Caco-2 (cell line): ENCODE data around the gene NTF3. TPM values are rescaled to one million over a fixed set of nuclear protein-coding genes. Genes with fewer than 3 reads are reported as not detected.

Experiments used
- BruUV-seq: library from RNA; stranded (reverse); fragments of 400-500 nt; replicated peaks from 2 replicates; lab custom pipeline; 2021; lab: Mats Ljungman, UMichigan
- CTCF ChIA-PET: fragments of 300-600 bp; sonication (Branson Sonifier 250); formaldehyde crosslinking; loops from one replicate; lab custom pipeline; 2022; ENCODE audit warnings: antibody characterized with exemption; lab: Charles Lee
- POLR2A ChIA-PET: fragments of 300-600 bp; sonication (Branson Sonifier 250); formaldehyde crosslinking; loops from one replicate; lab custom pipeline; 2022; ENCODE audit warnings: antibody characterized with exemption; lab: Charles Lee
- DNase-seq, 2 experiments: peaks; one replicate each; pipeline versions ENCODE4 v3.0.0 to v3.0.0-alpha.2; 2020 to 2022
- H3K27me3 ChIP-seq: replicated peaks from 2 replicates; pipeline ENCODE4 v1.6.0; 2011; ENCODE audit warnings: low read length; ENCODE audit not compliant: control insufficient read depth, insufficient read depth
- H3K36me3 ChIP-seq: 2 replicates; pipeline ENCODE4 v1.5.1; 2011; ENCODE audit warnings: low read length; ENCODE audit not compliant: control insufficient read depth, insufficient read depth
- H3K4me1 ChIP-seq: fragments of 250-450 bp; sonication (Bioruptor Pico); 2 replicates; pipeline ENCODE4 v1.5.1; 2020; ENCODE audit warnings: mild to moderate bottlenecking
- H3K4me3 ChIP-seq: 2 replicates; pipeline ENCODE4 v1.5.1; 2011; ENCODE audit warnings: low read depth, mild to moderate bottlenecking, control low read depth, low read length
- H3K9me3 ChIP-seq: fragments of 250-450 bp; sonication (Bioruptor Pico); 2 replicates; pipeline ENCODE4 v1.5.1; 2020; ENCODE audit warnings: mild to moderate bottlenecking, moderate library complexity
- H3K27ac Mint-ChIP-seq: one replicate; pipeline ENCODE4 v1.8.0; 2022; ENCODE audit warnings: mixed read lengths; ENCODE audit not compliant: unreplicated experiment
- H3K27me3 Mint-ChIP-seq: one replicate; pipeline ENCODE4 v1.8.0; 2022; ENCODE audit warnings: mixed read lengths; ENCODE audit not compliant: insufficient read depth, unreplicated experiment
- H3K36me3 Mint-ChIP-seq: one replicate; pipeline ENCODE4 v1.8.0; 2022; ENCODE audit warnings: mild to moderate bottlenecking, mixed read lengths; ENCODE audit not compliant: insufficient read depth, unreplicated experiment
- H3K4me1 Mint-ChIP-seq: one replicate; pipeline ENCODE4 v1.8.0; 2022; ENCODE audit warnings: low read depth, mixed read lengths; ENCODE audit not compliant: unreplicated experiment
- H3K4me3 Mint-ChIP-seq: one replicate; pipeline ENCODE4 v1.8.0; 2022; ENCODE audit warnings: mild to moderate bottlenecking, moderate library complexity, mixed read lengths; ENCODE audit not compliant: unreplicated experiment
- H3K9me3 Mint-ChIP-seq: one replicate; pipeline ENCODE4 v1.8.0; 2022; ENCODE audit warnings: mixed read lengths; ENCODE audit not compliant: unreplicated experiment
- CTCF ChIP-seq, 2 experiments: fragments of 200-600 bp in 1 of 2; IDR thresholded peaks; 1 replicate in 1 of 2; 2 replicates in 1 of 2; pipeline versions ENCODE4 v1.5.1 to v1.8.0; 2011 to 2022; ENCODE audit warnings: antibody characterized with exemption in 1 of 2, control low read depth in 1 of 2, inconsistent platforms in 1 of 2, low read depth in 1 of 2, low read length in 1 of 2, mild to moderate bottlenecking in 1 of 2, moderate library complexity in 1 of 2; ENCODE audit not compliant: insufficient read depth in 1 of 2, severe bottlenecking in 1 of 2, unreplicated experiment in 1 of 2
- intact Hi-C: fragments of 100-400 bp; cut with micrococcal nuclease; formaldehyde crosslinking; loops from one replicate; pipeline ENCODE4 v1.10.0; 2022; ENCODE audit not compliant: unreplicated experiment
- total RNA-seq: library from RNA; stranded (reverse); gene quantifications from 2 replicates; pipeline ENCODE4 v1.2.3, GENCODE V29; 2022

Gene NTF3
- total RNA-seq, 1 experiment from 2014 or later, result 5.3 TPM

GRCh38 chr12:5402009-5402935 lies 29.6 kb upstream of the NTF3 start:
- no peaks in the 10 kb centered on the region for H3K4me1 ChIP-seq
- BruUV-seq, result no TSS peak
- H3K9me3 ChIP-seq, result no peaks in the 10 kb centered on the region
- H3K36me3 ChIP-seq, result 0 out of 2 replicates have a peak, but pooled peaks cover 2% of the 10 kb centered on the region
- no peak overlapping the region for H3K4me3 Mint-ChIP-seq
- no peak for DNase-seq
- POLR2A ChIA-PET, result no interaction called here
- no peaks in the 10 kb centered on the region for H3K9me3 Mint-ChIP-seq
- H3K27me3 ChIP-seq, result no peaks in the 10 kb centered on the region
- no peak overlapping the region for H3K27ac Mint-ChIP-seq
- intact Hi-C loops, result no loop called here
- H3K4me1 Mint-ChIP-seq, result peaks cover under 1% of the 10 kb centered on the region
- no peaks in the 10 kb centered on the region for H3K36me3 Mint-ChIP-seq
- CTCF ChIA-PET, result no interaction called here
- H3K4me3 ChIP-seq, result no peak overlapping the region
- no peaks in the 10 kb centered on the region for H3K27me3 Mint-ChIP-seq
- no peak for TF ChIP-seq CTCF (IDR thresholded peaks at IDR 0.05; ENCODE audit: insufficient read depth in 1 of 2, low read depth in 1 of 2, low read length in 1 of 2, severe bottlenecking in 1 of 2, unreplicated experiment in 1 of 2)

GRCh38 chr12:5403411-5403810 lies 28.5 kb upstream of the NTF3 start:
- Histone ChIP-seq H3K27me3 (no peaks in the 10 kb centered on the region), H3K4me1 (no peaks in the 10 kb centered on the region), H3K36me3 (0 out of 2 replicates have a peak, but pooled peaks cover 2% of the 10 kb centered on the region), H3K9me3 (no peaks in the 10 kb centered on the region), H3K4me3 (no peak overlapping the region)
- ChIA-PET POLR2A (no interaction called here), CTCF (no interaction called here)
- no peaks in the 10 kb centered on the region for H3K9me3 Mint-ChIP-seq
- H3K4me3 Mint-ChIP-seq, result no peak overlapping the region
- no peak for DNase-seq
- intact Hi-C loops, result no loop called here
- peaks cover 6% of the 10 kb centered on the region for H3K4me1 Mint-ChIP-seq
- H3K27me3 Mint-ChIP-seq, result no peaks in the 10 kb centered on the region
- no peak for TF ChIP-seq CTCF (IDR thresholded peaks at IDR 0.05; ENCODE audit: insufficient read depth in 1 of 2, low read depth in 1 of 2, low read length in 1 of 2, severe bottlenecking in 1 of 2, unreplicated experiment in 1 of 2)
- no peaks in the 10 kb centered on the region for H3K36me3 Mint-ChIP-seq
- BruUV-seq, result no TSS peak
- H3K27ac Mint-ChIP-seq, result no peak overlapping the region

- intact Hi-C loops, result no loop called here
- H3K4me1 Mint-ChIP-seq, result peaks cover 14% of the 10 kb centered on the region
- H3K9me3 ChIP-seq, result no peaks in the 10 kb centered on the region
- BruUV-seq, result no TSS peak
- H3K4me3 Mint-ChIP-seq, result no peak overlapping the region
- POLR2A ChIA-PET, result no interaction called here
- no peaks in the 10 kb centered on the region for H3K9me3 Mint-ChIP-seq
- CTCF ChIA-PET, result interaction anchor here (0.6 kb wide), 1 partner anchor 207 kb away, joined by 3 read pairs; no protein-coding TSS in a partner anchor
- H3K27me3 Mint-ChIP-seq, result no peaks in the 10 kb centered on the region
- H3K27ac Mint-ChIP-seq, result no peak overlapping the region
- no peaks in the 10 kb centered on the region for H3K27me3 ChIP-seq
- H3K4me3 ChIP-seq, result no peak overlapping the region
- no peaks in the 10 kb centered on the region for H3K36me3 Mint-ChIP-seq
- no peak for TF ChIP-seq CTCF (IDR thresholded peaks at IDR 0.05; ENCODE audit: insufficient read depth in 1 of 2, low read depth in 1 of 2, low read length in 1 of 2, severe bottlenecking in 1 of 2, unreplicated experiment in 1 of 2)
- H3K4me1 ChIP-seq, result no peaks in the 10 kb centered on the region; the same call in 1 of the 2 replicates
- H3K36me3 ChIP-seq, result 0 out of 2 replicates have a peak, but pooled peaks cover 2% of the 10 kb centered on the region
- no peak for DNase-seq
These were observed 24.7 kb upstream of the NTF3 start for GRCh38 chr12:5407034-5407856.
